Adrenal gland (tissue), 12 donors: ENCODE data around the gene RBM22. TPM values are rescaled to one million over a fixed set of nuclear protein-coding genes. Genes with fewer than 3 reads are reported as not detected.

Experiments
- DNase-seq, 7 donors: peaks; one replicate each; pipeline ENCODE4 v3.0.0-alpha.2; 2019 to 2020
- H3K27ac ChIP-seq, 5 donors: fragments of 200-600 bp; sonication (generic) in 4 of 5; 1 replicate in 3 of 5; 2 replicates in 2 of 5; pipeline versions ENCODE4 v1.5.1 to v1.8.0; 2016 to 2020; ENCODE audit warnings: mild to moderate bottlenecking in 1 of 5
- H3K27me3 ChIP-seq: fragments of 200-600 bp; 2 replicates; pipeline ENCODE4 v1.8.0; 2021
- H3K36me3 ChIP-seq, 2 donors: fragments of 200-600 bp; replicated peaks in 1 of 2; 1 replicate in 1 of 2; 2 replicates in 1 of 2; pipeline versions ENCODE4 v1.5.1 to v1.8.0; 2018 to 2022
- H3K4me1 ChIP-seq, 2 donors: fragments of 200-600 bp; replicated peaks in 1 of 2; 1 replicate in 1 of 2; 2 replicates in 1 of 2; pipeline versions ENCODE4 v1.5.1 to v1.8.0; 2018 to 2021
- H3K4me3 ChIP-seq, 4 donors: fragments of 200-600 bp; sonication (generic) in 3 of 4; one replicate each; pipeline ENCODE4 v1.5.1; 2016 to 2018
- H3K9me3 ChIP-seq, 3 donors: fragments of 200-600 bp; sonication (generic) in 1 of 3; replicated peaks in 1 of 3; 1 replicate in 2 of 3; 2 replicates in 1 of 3; pipeline versions ENCODE4 v1.5.1 to v1.8.0; 2016 to 2021
- POLR2A ChIP-seq, 2 donors: fragments of 450-650 bp; IDR thresholded peaks; one replicate each; pipeline ENCODE4 v1.6.1; 2017; ENCODE audit warnings: antibody characterized with exemption in 2 of 2, mild to moderate bottlenecking in 2 of 2, moderate library complexity in 1 of 2
- WGBS, 4 donors: extraction: QIAGEN DNeasy Blood & Tissue Kit in 2 of 4; methylation state at CpG; one replicate each; pipeline versions ENCODE4 v1.1.5 to v1.1.7; 2013 to 2017; 5-methylcytosine and 5-hydroxymethylcytosine counted together
- intact Hi-C, 2 donors: fragments of 100-400 bp; cut with DNase I; formaldehyde crosslinking; loops; one replicate each; pipeline versions ENCODE4 v1.14.1 to v1.15.0; 2022 to 2023
- polyA plus RNA-seq, 3 donors: library from polyadenylated mRNA; stranded (reverse); fragments of 200-250 nt in 2 of 3; fragments of 350-450 nt in 1 of 3; fragmentation: Illumina TruSeq in 1 of 3; extraction: RNeasy Lipid Tissue Mini Kit (QIAGEN cat#74804) in 1 of 3; gene quantifications; one replicate each; pipeline ENCODE4 v1.2.3, GENCODE V29; 2013 to 2014
- total RNA-seq, 9 donors: library from RNA; depleted of rRNA in 4 of 9; stranded (reverse); fragments of >200 nt in 4 of 9; fragments of 120-200 nt in 1 of 9; fragmentation: NEBNext Ultra II Directional in 1 of 9; extraction: Animal tissue kit (Norgen Biotek cat#: 25700) in 1 of 9; gene quantifications; one replicate each; pipeline versions ENCODE4 v1.1.0 to v1.2.4, GENCODE V29; 2013 to 2023
- TF ChIP-seq, protein P1 (sequence below), 6 experiments: fragments of 450-650 bp in 4 of 6; fragments of 200-600 bp in 2 of 6; sonication (generic) in 1 of 6; IDR thresholded peaks; 1 replicate in 5 of 6; 2 replicates in 1 of 6; pipeline versions ENCODE4 v1.5.1 to v1.8.0; 2016 to 2021; ENCODE audit warnings: antibody characterized with exemption in 6 of 6, mild to moderate bottlenecking in 2 of 6, moderate library complexity in 1 of 6
- donor health status: healthy with polysubstance abuse.
- donor health status: Bipolar disorder and iron deficiency.
- donor health status: DM: yes; HTN: yes; CAD: no.
- donor health status: DM: no; HTN: no; CAD: no.
- donor health status: DM: no; HTN: no; CAD: no.
- donor health status: DM: yes; HTN: yes; CAD: no.

RBM22 gene
- total and polyA plus RNA-seq, 12 donors: 28.2 to 80.4 (median 38.5) TPM

DNA sequence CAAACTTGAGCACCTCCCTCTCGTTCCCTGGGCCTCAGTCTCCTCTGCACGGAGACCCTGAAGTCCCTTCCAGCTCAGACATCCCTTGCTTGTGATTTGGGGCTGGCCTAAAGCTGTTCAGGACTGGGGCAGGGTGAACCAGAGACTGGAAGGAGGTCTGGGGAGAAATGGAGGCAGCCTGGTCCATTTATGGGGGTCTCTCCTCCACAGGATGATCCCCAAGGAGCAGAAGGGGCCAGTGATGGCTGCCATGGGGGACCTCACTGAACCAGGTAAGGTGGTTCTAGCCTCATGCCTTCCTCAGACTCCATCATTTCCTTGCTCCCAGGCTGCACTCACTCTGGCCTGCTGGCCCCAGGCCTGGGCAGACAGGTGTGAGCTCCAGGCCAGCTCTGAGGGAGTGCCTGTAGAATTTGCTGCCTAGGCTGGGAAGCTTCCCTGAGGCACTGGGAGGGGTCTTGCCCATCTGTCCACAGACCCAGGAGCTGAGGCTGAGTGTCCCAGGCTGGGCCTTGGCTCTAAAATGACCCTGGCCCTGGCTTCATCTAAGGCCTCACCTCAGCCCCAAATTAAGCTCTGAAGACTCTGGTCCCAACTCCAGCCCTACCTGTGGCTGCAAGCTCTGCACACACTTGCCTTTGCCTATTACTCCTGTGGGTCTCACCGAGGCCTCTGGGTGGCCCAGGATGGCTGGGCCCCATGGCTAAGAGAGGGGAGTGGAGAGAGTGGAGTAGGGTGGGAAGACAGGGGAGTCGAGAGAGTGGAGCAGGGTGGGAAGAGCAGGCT, 37.9 kb downstream of the RBM22 start:
- Histone ChIP-seq H3K27ac (no peak overlapping the region), H3K36me3 (no peaks in the 10 kb centered on the region), H3K4me1 (peaks cover 0 to under 1% of the 10 kb centered on the region in 2 donors)

DNA sequence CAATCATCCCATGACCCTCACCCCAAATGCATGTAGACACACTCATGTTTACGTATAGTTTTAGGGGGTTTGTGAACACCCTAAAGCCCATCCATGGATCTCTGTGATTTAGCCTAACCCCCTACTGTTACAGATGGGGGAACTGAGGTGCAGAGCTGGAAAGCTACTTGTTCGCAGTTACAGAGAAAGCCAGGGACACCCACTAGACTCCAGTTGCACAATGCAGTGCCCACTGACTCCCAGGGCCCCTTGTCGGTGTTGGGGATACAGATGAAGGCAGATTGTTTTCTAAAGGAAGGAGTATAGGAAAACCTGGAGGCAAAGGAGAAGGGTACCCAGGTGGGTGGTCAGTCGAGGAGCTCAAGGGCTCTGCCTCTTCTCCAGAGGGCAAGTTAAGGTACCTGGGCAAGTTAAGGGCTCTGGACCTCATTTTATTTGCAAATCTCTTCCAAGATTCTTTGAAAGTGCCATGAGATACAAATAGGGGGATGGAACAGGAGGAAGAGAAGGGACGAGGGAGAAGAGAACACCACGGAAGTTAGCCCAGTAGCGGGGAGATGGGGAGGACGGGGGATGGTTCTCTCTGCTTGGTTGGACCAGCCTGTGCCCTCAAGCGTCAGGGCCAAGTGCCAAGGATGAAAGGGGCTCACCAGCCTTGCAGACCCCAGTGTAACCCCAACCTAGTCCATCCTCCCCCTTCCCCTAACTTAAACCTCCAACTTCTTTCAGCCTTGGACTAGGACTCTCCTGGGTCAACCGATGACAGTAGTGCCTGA, 38.9 kb downstream of the RBM22 start:
- Histone ChIP-seq H3K27ac (no peak overlapping the region), H3K9me3 (no peaks in the 10 kb centered on the region), H3K4me1 (peaks cover 0 to 8% of the 10 kb centered on the region in 2 donors), H3K4me3 (no peak overlapping the region), H3K27me3 (no peaks in the 10 kb centered on the region), H3K36me3 (no peaks in the 10 kb centered on the region)
- 80 to 92% (median 91%) methylated on average over 10 of the region's 10 CpGs for WGBS, 4 donors
- intact Hi-C loops: loop anchor here in 1 of 2 donors (10.0 kb wide), 1 partner anchor 183 kb away; the partner anchor contains the start of gene IRGM
- DNase-seq: peak in 1 of 7 donors; percentile 40
- TF ChIP-seq, protein P1, sequence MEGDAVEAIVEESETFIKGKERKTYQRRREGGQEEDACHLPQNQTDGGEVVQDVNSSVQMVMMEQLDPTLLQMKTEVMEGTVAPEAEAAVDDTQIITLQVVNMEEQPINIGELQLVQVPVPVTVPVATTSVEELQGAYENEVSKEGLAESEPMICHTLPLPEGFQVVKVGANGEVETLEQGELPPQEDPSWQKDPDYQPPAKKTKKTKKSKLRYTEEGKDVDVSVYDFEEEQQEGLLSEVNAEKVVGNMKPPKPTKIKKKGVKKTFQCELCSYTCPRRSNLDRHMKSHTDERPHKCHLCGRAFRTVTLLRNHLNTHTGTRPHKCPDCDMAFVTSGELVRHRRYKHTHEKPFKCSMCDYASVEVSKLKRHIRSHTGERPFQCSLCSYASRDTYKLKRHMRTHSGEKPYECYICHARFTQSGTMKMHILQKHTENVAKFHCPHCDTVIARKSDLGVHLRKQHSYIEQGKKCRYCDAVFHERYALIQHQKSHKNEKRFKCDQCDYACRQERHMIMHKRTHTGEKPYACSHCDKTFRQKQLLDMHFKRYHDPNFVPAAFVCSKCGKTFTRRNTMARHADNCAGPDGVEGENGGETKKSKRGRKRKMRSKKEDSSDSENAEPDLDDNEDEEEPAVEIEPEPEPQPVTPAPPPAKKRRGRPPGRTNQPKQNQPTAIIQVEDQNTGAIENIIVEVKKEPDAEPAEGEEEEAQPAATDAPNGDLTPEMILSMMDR (IDR thresholded peaks at IDR 0.05): no peak
- TF ChIP-seq POLR2A (IDR thresholded peaks at IDR 0.05): no peak

More for the DNA sequence above, 37.9 kb downstream of the RBM22 start:
- DNase-seq: peak in 1 of 7 donors; percentile 36
- H3K9me3 ChIP-seq: no peaks in the 10 kb centered on the region
- WGBS, 4 donors: 87 to 93% (median 89%) methylated on average over 2 to 4 of the region's 4 CpGs
- H3K27me3 ChIP-seq: no peaks in the 10 kb centered on the region
- intact Hi-C loops: loop anchor here in 1 of 2 donors (10.0 kb wide), 1 partner anchor 182 kb away; the partner anchor contains the start of gene IRGM
- TF ChIP-seq POLR2A (IDR thresholded peaks at IDR 0.05): no peak
- TF ChIP-seq, protein P1 (IDR thresholded peaks at IDR 0.05): no peak
- H3K4me3 ChIP-seq: no peak overlapping the region

DNA sequence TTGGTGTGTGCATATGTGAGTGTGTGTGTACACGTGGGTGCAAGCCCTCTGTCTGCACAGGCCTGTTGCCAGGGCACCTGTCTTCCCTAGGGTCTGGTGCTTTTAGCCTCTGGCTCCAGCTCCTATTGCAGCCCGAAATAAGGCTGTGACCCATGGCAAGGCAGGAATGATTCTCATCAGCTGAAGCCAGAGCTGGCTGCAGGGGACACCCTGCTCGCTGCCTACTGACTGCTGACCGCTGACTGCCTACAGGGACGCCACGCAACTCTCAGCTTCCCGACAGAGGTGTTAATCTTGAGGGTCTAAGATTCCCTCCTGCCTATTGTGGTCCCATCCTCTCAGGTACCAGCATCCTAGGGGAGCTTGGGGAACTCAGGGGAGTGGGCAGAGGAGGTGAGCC, 39.8 kb downstream of the RBM22 start, which contains the start of gene MYOZ3:
Gene MYOZ3, plus strand, starts transcription at position 166 of the 400 bp plus-strand sequence. CDS start 1,691 bp downstream, outside the sequence.
- Histone ChIP-seq H3K27me3 (no peaks in the 10 kb centered on the region), H3K27ac (peak within 1 kb of the TSS in 1 of 5 donors; percentile 79), H3K9me3 (no peaks in the 10 kb centered on the region), H3K4me1 (peaks cover 4 to 15% of the 10 kb centered on the region in 2 donors), H3K4me3 (no peak within 1 kb of the TSS), H3K36me3 (no peaks in the 10 kb centered on the region)
- peak in 1 of 7 donors; percentile 53 for DNase-seq
- no peak for TF ChIP-seq POLR2A (IDR thresholded peaks at IDR 0.05)
- TF ChIP-seq, protein P1 (IDR thresholded peaks at IDR 0.05): no peak
- WGBS, 4 donors: 52 to 72% (median 72%) methylated on average over 2 to 7 of the region's 7 CpGs
- intact Hi-C loops: loop anchor here in 1 of 2 donors (10.0 kb wide), 1 partner anchor 184 kb away; the partner anchor contains the start of gene IRGM
